Calu3 (cell line): ENCODE data around the gene SKAP1. TPM values are rescaled to one million over a fixed set of nuclear protein-coding genes. Genes with fewer than 3 reads are reported as not detected.
"Not testable (repeated sequence)": the region's sequence is repeated elsewhere in the genome, so short reads cannot be mapped to it uniquely, and the experiment has no call there.

Experiments
- BruUV-seq: library from RNA; stranded (reverse); fragments of 400-500 nt; replicated peaks from 2 replicates; lab custom pipeline; 2021; lab: Mats Ljungman, UMichigan
- CTCF ChIA-PET: fragments of 300-600 bp; sonication (Branson Sonifier 250); formaldehyde crosslinking; loops from one replicate; lab custom pipeline; 2022; ENCODE audit warnings: antibody characterized with exemption; lab: Charles Lee
- DNase-seq: peaks from one replicate; pipeline ENCODE4 v3.0.0; 2022
- H3K27ac Mint-ChIP-seq: one replicate; pipeline ENCODE4 v1.8.0; 2022; ENCODE audit warnings: mixed read lengths; ENCODE audit not compliant: unreplicated experiment
- H3K27me3 Mint-ChIP-seq: one replicate; pipeline ENCODE4 v1.8.0; 2022; ENCODE audit warnings: mixed read lengths; ENCODE audit not compliant: unreplicated experiment
- H3K36me3 Mint-ChIP-seq: one replicate; pipeline ENCODE4 v1.8.0; 2022; ENCODE audit warnings: mild to moderate bottlenecking, moderate library complexity, mixed read lengths; ENCODE audit not compliant: insufficient read depth, unreplicated experiment
- H3K4me1 Mint-ChIP-seq: one replicate; pipeline ENCODE4 v1.8.0; 2022; ENCODE audit warnings: mild to moderate bottlenecking, low read depth, mixed read lengths; ENCODE audit not compliant: unreplicated experiment
- H3K4me3 Mint-ChIP-seq: one replicate; pipeline ENCODE4 v1.8.0; 2022; ENCODE audit warnings: mild to moderate bottlenecking, low read depth, moderate library complexity, mixed read lengths; ENCODE audit not compliant: unreplicated experiment
- H3K9me3 Mint-ChIP-seq: one replicate; pipeline ENCODE4 v1.8.0; 2022; ENCODE audit warnings: low read depth, mixed read lengths; ENCODE audit not compliant: unreplicated experiment
- intact Hi-C: fragments of 100-400 bp; cut with micrococcal nuclease; formaldehyde crosslinking; loops from one replicate; pipeline ENCODE4 v1.10.0; 2022; ENCODE audit not compliant: unreplicated experiment
- total RNA-seq: library from RNA; stranded (reverse); gene quantifications from 2 replicates; pipeline ENCODE4 v1.2.3, GENCODE V29; 2022
- TF ChIP-seq, protein P1 (sequence below): fragments of 200-600 bp; IDR thresholded peaks from one replicate; pipeline ENCODE4 v1.8.0; 2022; ENCODE audit warnings: antibody characterized with exemption; ENCODE audit not compliant: unreplicated experiment

The SKAP1 gene
- total RNA-seq, 1 experiment from 2014 or later = 4.4 TPM

DNA sequence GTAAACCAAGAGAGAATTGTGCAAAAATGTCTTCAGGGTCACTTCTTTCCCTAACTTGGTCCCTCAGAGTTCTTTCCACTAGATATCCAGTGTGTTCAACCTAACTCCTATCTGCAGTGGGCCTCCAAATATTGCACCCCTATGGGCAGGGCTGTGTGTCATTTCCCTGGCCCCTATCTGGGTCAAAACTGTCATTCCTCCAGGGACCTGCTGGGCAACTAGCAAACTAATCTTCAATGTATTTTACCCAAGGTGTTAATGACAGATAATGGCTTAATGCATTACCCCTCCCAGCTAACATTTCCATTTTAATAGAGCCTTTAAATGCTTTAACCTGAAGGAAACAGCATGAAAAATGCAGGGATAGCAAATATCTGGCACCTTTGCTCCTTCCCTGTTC, 25.8 kb upstream of the SKAP1 start:
- no peak for DNase-seq
- TF ChIP-seq, protein P1, sequence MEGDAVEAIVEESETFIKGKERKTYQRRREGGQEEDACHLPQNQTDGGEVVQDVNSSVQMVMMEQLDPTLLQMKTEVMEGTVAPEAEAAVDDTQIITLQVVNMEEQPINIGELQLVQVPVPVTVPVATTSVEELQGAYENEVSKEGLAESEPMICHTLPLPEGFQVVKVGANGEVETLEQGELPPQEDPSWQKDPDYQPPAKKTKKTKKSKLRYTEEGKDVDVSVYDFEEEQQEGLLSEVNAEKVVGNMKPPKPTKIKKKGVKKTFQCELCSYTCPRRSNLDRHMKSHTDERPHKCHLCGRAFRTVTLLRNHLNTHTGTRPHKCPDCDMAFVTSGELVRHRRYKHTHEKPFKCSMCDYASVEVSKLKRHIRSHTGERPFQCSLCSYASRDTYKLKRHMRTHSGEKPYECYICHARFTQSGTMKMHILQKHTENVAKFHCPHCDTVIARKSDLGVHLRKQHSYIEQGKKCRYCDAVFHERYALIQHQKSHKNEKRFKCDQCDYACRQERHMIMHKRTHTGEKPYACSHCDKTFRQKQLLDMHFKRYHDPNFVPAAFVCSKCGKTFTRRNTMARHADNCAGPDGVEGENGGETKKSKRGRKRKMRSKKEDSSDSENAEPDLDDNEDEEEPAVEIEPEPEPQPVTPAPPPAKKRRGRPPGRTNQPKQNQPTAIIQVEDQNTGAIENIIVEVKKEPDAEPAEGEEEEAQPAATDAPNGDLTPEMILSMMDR = no peak
- Mint-ChIP-seq H3K4me3 (no peak overlapping the region), H3K36me3 (peaks cover 15% of the 10 kb centered on the region), H3K27ac (no peak overlapping the region), H3K4me1 (peaks cover 16% of the 10 kb centered on the region), H3K9me3 (no peaks in the 10 kb centered on the region), H3K27me3 (peaks cover 19% of the 10 kb centered on the region)
- BruUV-seq = no TSS peak
- CTCF ChIA-PET = interaction anchor here (1.2 kb wide), 1 partner anchor 137 kb away, joined by 3 read pairs; no protein-coding TSS in a partner anchor
- intact Hi-C loops = loop anchor here (5.0 kb wide), 1 partner anchor 103 kb away; no protein-coding TSS in a partner anchor

DNA sequence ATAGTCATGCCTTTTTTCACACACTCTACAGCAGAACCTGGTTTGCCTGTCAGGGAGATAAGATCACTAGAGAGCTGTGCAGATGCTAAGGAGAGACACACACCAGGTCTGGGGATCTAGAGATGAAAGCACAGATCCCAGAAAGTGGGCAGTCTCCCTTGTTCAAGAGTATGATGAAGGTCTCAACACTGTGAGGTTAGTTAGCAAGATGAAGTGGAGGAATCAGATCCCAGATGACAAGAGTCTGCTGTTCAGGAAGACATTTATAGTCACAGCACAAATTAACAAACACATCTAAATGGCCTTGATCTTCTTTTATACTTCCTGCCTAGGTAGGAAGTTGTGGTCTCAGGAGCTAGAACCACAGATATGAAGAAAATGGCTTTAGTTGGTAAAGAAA, 23.4 kb upstream of the SKAP1 start:
- CTCF ChIA-PET = interaction anchor here (0.6 to 1.6 kb wide), 4 partner anchors 16 to 650 kb away, joined by 3 to 5 read pairs (median 4); no protein-coding TSS in a partner anchor
- no peaks in the 10 kb centered on the region for H3K9me3 Mint-ChIP-seq

DNA sequence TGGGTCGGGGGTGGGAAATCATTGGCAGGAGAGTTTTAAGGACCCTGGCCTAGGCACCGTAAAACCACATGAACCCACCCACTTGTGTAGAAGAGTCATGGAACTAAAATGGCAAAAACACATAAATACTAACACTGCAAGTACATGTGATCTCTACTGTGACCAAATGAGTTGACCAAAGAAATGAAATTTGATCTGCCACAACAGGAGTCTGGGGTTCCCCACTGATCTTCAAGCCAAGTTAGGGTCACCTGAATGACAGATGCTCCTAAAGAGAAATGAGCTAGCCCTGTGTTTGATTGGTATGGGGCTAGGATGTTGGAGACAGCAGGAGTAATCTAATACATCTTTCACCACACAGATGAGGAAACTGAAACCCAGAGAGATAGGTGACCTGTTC, 21.5 kb upstream of the SKAP1 start:
- H3K4me1 Mint-ChIP-seq = peaks cover 5% of the 10 kb centered on the region
- no TSS peak for BruUV-seq
- no peaks in the 10 kb centered on the region for H3K9me3 Mint-ChIP-seq
- H3K27ac Mint-ChIP-seq = no peak overlapping the region
- H3K4me3 Mint-ChIP-seq = no peak overlapping the region
- CTCF ChIA-PET = interaction anchor here (0.6 to 0.8 kb wide), 3 partner anchors 16 to 1394 kb away, joined by 3 to 4 read pairs (median 3); no protein-coding TSS in a partner anchor
- no peak for DNase-seq
- H3K36me3 Mint-ChIP-seq = peaks cover 3% of the 10 kb centered on the region
- H3K27me3 Mint-ChIP-seq = peaks cover 21% of the 10 kb centered on the region
- TF ChIP-seq, protein P1 = no peak
- intact Hi-C loops = no loop called here

More for the DNA sequence above, 23.4 kb upstream of the SKAP1 start:
- no peak overlapping the region for H3K4me3 Mint-ChIP-seq
- H3K27me3 Mint-ChIP-seq = peaks cover 21% of the 10 kb centered on the region
- peaks cover 16% of the 10 kb centered on the region for H3K4me1 Mint-ChIP-seq
- no TSS peak for BruUV-seq
- H3K36me3 Mint-ChIP-seq = peaks cover 15% of the 10 kb centered on the region
- TF ChIP-seq, protein P1 = no peak
- intact Hi-C loops = no loop called here
- no peak overlapping the region for H3K27ac Mint-ChIP-seq
- no peak for DNase-seq

DNA sequence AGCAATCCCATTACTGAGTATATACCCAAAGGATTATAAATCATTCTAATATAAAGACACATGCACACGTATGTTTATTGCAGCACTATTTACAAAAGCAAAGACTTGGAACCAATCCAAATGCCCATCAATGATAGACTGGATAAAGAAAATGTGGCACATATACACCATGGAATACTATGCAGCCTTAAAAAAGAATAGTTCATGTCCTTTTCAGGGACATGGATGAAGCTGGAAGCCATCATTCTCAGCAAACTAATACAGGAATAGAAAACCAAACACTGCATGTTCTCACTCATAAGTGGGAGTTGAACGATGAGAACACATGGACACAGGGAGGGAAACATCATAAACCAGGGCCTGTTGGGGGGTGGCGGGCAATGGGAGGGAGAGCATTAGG, 19.3 kb upstream of the SKAP1 start:
- CTCF ChIA-PET, intact Hi-C loops, H3K27ac Mint-ChIP-seq, H3K9me3 Mint-ChIP-seq, DNase-seq, H3K36me3 Mint-ChIP-seq, H3K4me3 Mint-ChIP-seq, H3K4me1 Mint-ChIP-seq, BruUV-seq: not testable (repeated sequence)
- peaks cover 21% of the 10 kb centered on the region for H3K27me3 Mint-ChIP-seq

DNA sequence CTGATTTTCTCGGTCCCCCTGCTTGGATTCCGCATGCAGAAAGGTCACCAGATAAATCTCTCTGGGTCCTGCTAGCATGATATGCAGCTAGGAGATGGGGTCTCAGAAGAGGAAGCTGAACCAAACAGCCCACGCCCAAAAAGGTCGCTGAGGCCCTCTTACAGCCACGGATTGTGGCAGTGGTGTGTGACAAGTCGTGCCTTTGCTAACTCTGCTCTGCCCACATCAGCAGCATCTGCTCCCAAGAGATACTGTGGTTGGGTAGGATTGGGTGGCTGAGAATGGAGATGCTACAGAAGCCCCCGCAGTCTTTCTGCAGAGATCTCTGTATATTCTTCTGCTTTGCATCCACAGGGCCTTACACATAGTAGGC, 15.2 kb upstream of the SKAP1 start:
- no TSS peak for BruUV-seq
- H3K36me3 Mint-ChIP-seq = no peaks in the 10 kb centered on the region
- intact Hi-C loops = no loop called here
- CTCF ChIA-PET = interaction anchor here (0.7 to 1.2 kb wide), 2 partner anchors 12 to 419 kb away, joined by 3 read pairs; no protein-coding TSS in a partner anchor
- H3K27ac Mint-ChIP-seq = no peak overlapping the region
- no peak overlapping the region for H3K4me3 Mint-ChIP-seq
- H3K9me3 Mint-ChIP-seq = peaks cover 3% of the 10 kb centered on the region
- H3K27me3 Mint-ChIP-seq = peaks cover 9% of the 10 kb centered on the region
- DNase-seq = no peak
- TF ChIP-seq, protein P1 = no peak
- H3K4me1 Mint-ChIP-seq = peaks cover 9% of the 10 kb centered on the region
